A673 (cell line): ENCODE data around the gene SLC9A8.

Experiments used
- EZH2 ChIP-seq: fragments of 200-600 bp; sonication (generic); IDR thresholded peaks from 2 replicates; pipeline ENCODE4 v1.6.1; 2017; ENCODE audit warnings: borderline replicate concordance, low read depth, mild to moderate bottlenecking, mixed read lengths, antibody characterized with exemption, low read length; ENCODE audit not compliant: poor library complexity, severe bottlenecking
- TF ChIP-seq, protein P1 (sequence below): fragments of 300-800, 200-600 bp; sonication (generic); conservative IDR thresholded peaks from 2 replicates; pipeline ENCODE4 v1.5.1; 2017; ENCODE audit warnings: low read depth, mild to moderate bottlenecking, antibody characterized with exemption, low read length, moderate library complexity, mixed read lengths

GRCh38 chr20:49843139-49843538, 30.5 kb downstream of the SLC9A8 start:
- TF ChIP-seq, protein P1, sequence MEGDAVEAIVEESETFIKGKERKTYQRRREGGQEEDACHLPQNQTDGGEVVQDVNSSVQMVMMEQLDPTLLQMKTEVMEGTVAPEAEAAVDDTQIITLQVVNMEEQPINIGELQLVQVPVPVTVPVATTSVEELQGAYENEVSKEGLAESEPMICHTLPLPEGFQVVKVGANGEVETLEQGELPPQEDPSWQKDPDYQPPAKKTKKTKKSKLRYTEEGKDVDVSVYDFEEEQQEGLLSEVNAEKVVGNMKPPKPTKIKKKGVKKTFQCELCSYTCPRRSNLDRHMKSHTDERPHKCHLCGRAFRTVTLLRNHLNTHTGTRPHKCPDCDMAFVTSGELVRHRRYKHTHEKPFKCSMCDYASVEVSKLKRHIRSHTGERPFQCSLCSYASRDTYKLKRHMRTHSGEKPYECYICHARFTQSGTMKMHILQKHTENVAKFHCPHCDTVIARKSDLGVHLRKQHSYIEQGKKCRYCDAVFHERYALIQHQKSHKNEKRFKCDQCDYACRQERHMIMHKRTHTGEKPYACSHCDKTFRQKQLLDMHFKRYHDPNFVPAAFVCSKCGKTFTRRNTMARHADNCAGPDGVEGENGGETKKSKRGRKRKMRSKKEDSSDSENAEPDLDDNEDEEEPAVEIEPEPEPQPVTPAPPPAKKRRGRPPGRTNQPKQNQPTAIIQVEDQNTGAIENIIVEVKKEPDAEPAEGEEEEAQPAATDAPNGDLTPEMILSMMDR: no peak
- TF ChIP-seq EZH2: no peak
